GM18519 (cell line): ENCODE data around the gene ANKRD24.
"Not testable (repeated sequence)": the region's sequence is repeated elsewhere in the genome, so short reads cannot be mapped to it uniquely, and the experiment has no call there.

Experiments
- ATAC-seq: cut with Tn5 transposase; IDR thresholded peaks from one replicate; pipeline ENCODE4 v1.9.1; 2021; ENCODE audit warnings: mild to moderate bottlenecking, moderate library complexity; ENCODE audit not compliant: unreplicated experiment, low FRiP score

Gene ANKRD24

DNA sequence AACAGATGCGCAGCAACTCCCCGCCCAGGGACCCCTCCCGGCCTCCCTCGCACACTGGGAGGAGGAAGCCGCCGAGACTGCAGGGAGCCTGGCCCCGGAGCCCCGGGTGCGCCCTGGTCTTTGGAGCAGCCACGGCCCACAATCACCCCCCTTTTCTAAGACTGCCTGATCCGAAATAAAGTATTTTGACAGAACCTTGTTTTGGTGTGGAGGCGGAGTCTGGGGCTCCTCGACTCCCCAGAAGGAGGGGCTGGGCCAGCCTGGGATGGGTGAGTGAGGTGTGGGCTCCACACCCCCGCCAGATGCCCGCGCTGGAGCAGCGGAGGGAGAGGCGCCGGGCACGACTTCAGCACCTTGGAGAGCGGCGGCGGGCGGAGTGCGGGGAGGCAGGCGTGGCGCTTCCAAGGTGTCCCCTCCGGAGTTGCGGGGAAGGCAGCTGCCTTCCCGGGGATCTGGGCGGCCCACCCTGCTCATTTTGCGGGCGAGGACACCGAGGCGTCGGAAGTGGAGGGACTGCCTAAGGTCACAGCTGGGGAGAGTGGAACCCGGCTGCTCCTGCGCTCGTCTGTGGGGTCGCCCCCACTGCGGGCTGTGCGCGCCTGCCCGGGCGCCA lies 9.5 kb upstream of the ANKRD24 start:
- ATAC-seq: no peak

DNA sequence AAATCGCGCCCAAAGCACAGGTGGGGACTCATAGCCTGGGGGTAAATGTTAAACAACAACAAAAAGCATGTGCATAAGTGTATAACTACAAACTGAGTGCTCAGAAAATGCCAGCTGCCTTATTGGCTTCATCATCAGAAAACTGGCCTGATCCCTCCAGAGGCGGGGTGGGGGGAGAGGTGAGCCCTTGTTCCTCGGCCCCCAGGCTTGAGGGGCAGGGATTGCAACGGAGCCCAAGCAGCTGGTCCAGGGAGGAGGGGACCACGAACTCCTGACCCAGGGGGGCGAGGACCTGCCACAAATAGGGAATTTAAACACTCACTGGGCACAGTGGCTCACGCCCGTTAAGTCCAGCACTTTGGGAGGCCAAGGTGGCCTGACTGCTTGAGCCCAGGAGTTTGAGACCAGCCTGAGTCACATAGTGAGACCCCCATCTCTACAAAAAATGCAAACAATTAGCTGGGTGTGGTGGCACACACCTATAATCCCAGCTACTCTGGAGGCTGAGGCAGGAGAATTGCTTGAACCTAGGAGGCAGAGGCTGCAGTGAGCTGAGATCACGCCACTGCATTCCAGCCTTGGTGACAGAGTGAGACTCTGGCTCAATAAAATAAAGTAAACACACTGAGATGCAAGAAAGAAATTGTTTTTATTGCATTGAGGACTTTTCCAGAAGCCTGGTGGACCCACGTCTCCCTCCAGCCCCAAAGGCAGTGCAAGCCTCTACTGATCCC lies 8.8 kb upstream of the ANKRD24 start:
- ATAC-seq: no peak

DNA sequence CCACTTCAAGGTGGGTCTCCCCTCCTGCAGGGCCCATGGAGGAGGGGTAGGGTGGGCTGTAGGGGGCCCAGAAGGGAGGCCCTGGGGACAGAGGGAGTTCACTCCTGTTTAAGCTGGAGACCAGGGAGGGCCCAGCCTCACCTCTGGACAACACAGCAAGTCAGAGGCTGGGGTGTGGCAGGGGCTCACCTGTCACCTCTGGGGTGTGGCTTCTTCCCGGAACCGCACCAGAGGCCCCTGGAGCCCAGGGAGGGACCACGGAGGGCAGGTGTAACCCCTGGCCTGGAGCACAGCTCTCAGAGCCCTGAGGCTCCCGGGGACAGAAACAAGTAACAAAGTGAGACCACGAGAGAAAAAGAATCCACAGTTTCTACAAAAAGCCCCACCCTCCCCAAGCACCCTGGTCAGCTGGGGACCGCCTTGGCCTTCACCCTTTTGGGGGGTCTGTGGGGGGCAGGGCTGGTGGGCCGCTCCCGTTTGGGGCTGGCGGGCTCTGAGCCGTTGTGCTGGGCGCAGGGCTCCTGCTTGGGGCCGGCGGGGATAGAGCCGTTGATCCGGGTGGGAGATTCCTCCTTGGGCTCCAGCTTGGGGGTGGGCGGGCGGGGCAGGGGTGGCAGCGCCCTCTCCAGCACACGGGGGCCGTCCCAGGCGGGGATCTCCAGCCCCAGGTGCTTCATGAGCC lies 8.1 kb upstream of the ANKRD24 start:
- no peak for ATAC-seq

DNA sequence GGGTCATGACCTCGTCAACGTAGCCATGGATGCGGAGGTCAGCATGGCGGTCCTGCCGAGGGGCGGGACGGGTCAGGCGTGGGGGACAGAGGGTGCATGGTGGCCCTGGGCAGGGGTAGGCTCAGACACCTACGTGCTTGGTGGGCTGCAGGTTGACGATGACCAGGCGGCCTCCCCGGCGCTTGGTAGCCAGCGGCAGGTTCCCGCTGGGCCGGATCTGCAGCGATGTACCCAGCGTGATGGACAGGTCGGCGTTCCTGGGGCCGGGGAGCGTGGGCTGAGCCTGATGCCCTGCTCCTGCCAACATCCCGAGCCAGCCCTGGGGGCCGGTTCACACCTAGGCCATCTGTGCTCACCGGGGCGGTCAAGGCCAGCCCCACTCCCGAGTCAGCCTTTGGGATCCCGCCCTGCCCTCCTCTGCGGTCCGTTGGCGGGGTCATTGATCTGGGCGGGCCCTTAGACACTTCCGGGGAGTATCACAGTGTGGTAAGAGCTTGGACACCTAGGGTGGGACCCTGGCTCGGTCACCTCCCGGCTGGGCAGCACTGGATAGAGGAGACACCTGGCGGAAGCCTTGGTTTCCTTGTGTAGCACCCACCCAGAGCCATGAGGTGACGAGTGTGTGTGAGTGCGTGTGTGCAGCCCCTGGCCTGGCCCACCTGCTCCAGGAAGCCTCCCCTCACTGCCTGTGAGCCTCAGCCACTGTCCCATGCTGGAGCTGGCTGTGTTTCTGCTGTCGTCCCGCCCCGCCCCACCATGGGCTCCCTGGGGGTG lies 7.4 kb upstream of the ANKRD24 start:
- no peak for ATAC-seq

DNA sequence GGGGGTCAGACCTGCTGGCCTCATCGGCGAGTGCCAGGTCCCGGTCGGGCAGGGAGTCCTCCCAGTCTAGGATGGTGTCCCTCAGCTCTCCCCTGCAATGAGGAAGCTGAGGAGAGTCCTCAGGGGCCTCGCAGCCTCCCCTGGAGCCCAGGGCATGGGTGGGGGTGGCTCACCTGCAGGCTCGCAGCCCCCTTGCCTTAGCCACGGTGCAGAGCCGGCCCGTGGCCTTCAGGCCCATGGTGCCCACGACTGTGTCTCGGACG lies 6.9 kb upstream of the ANKRD24 start:
- no peak for ATAC-seq

DNA sequence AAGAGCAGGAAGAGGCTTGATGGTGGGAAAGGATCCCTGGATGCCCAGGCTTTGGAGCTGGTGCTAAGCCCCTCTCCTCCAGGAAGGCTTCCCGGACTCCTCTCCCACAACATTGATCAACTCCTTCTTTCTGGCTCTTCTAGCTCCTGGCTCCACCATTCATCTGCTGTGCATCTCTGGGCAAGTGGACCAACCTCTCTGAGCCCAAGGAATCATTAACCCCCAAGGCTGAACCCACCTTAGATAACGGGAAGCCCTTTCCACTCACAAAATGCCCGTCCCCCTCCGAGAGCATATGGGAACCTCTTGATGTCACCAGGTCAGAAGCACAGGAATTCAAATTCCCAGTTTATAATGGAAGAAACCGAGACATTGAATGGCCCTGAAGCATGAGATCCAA lies 5.3 kb upstream of the ANKRD24 start:
- ATAC-seq: no peak

DNA sequence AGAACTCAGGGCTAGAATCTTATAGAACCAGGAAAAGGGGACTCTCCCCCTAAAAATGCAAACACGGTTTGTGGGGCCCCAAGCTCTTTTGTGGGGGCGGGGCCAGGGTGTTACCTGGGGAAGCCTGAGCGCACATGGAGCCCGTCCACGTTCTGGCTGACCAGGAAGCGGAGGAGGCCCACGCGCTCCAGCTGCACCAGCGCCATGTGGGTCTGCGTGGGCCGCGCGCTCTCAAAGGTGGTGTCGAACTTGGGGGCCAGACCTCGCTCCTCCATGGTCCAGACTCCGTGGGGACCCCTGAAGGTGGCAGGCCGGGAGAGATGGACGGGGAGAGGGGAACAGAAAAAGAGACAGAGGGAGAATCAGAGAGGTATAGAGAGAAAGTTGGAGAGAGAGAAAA lies 3.5 kb upstream of the ANKRD24 start:
- no peak for ATAC-seq

DNA sequence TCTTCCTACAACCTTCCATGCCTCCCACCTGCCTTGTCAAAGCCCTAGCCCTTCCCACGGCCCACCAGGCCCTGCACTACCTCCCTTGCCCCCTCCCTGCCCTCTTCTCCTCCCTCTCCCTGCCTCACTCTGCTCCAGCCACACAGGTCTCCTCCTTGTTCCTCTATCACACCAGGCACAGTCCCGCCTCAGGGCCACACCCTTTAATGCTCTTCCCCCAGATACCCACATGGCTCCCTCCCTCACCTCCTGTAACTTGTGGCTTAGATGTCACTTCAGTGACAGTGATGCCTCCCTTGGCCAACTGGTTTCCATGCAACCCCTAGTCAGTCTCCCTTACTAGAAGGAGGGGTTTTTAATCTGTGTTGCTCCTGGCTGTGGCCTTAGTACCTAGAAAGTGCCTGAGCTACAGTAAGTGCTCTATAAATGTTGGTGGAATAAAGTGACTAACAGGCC lies 1.4 kb upstream of the ANKRD24 start:
- ATAC-seq: no peak

DNA sequence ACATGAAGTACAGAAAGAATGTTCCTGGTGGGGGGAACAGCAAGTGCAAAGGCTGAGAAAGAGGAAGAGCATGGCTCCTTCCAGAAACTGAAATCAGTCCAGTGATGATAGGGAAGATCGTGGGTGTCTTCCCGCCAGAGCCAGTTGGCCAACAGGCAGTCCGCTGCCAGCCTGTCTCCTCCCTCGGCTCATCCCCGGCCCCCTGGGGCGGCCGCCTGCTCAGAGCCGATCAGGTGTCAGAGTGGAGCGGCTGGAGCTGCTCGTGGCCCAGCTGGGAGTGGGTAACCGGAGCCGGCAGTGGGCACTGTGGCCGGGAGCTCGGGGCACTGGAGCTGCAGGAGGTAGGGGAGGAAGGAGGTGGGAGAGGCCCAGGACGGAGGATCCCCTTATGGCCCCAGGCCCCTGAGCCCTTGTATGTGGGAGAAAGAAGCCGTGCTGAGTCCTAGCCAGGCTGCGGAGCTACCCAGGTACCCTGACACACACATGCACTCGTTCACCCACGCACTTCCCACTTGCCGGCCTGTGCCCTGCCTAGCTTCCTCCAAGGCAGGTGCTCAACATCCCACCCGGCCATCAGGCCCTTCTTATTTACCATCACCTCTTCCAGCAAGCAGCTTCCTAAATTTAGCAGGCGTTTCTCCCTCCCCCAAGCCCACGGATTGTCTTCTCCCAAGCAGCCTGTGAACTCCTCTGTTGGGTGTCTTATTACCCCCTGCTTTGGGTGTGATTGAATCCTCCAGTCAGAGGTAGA lies 1.7 kb downstream of the ANKRD24 start:
- no peak for ATAC-seq

DNA sequence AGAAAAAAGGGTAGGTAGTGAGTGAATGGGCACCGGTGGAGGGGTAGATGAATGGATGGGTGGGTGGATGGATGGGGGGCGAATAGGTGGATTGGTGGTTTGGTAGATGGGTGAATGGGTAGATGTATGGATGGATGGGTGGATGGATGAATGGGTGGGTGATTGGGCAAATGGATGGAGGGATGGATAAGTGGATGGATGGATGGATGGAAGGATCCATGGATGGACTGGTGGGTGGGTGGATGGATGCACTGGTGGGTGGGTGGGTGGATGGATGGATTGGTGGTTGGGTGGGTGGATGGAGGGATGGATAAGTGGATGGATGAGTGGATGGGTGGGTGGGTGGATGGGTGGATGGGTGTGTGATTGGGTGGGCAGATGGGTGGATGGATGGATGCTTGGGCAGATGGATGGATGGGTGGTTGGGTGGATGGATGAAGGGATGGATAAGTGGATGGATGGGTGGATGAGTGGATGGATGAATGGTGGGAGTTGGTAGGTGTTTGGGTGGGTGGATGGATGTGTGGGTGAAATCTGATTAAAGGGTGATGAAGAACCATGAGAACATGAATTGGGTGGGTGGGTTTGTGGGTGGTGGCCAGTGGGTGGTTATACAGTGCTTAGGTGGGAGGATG lies 2.3 kb downstream of the ANKRD24 start:
- no peak for ATAC-seq

DNA sequence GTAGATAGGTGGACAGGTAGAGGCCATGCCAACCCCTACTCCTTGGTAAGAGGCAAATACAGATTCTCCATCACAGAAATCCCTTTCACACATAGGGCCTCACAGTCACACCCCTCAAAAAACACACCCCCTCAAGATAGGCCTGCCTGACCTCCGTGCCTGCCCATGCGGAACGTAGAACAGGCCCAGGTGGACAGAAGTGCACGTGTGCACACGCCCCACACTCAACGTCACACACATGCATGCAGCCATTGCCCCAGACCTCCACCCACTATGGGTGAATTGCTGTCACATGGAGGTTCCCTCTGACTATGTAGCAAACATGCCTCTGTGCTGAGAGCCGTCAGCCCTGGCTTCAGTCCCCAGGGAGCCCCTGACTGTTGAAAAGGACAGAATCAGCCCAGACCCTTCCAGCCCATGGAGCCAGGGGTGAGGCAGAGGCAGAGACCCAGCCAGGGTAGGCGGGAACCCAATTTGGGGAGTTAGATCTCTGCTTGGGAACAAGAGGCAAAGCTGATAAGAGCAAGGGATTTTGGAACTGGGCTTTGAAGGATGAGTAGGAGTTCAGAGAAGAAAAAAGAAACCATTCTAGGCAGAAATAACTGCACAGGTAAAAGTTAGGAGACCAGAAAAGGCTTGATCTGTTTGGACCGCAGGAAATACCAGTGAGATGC lies 3.1 kb downstream of the ANKRD24 start:
- ATAC-seq: no peak

DNA sequence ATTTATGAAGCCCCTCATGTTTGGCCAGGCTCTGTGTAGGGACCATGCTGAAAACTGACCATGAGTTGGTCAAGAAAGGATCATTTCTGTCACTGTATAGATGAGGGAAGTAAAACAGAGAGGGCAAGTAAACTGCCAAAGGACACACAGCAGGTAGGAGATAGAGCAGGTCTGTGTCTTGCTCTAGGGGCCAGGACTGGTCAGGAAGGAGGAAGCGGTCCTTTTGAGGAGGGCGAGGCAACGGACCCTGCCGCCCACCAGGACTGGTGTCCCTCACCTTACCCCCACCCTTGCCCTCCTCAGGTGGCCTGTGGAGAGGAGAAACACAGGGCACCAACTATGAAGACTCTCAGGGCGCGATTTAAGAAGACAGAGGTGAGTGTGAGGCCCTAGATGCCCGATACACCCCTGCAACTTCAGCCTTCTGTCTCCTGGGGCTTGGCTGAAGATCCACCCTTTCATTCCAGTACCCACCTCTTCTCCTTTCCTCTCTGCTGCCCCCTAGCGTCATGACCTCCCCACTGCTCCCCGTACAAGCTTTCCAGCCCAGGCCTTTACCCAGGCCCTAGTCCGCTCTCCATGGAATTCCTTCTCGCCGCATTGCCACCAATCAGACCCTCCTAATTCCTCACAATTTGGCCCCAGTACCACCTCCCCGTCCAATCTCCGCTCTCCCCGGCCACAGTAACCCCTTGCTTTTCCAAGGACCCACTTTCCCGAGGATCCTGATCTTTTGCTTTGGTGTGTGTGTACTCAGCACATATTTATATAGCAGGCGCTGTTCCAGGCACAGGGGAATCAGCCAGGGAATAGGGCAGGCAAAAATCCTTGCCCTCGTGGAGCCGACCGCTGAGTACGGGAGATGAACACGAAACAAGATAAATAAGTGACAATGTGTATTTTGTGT lies 3.9 kb downstream of the ANKRD24 start:
- ATAC-seq: no peak

DNA sequence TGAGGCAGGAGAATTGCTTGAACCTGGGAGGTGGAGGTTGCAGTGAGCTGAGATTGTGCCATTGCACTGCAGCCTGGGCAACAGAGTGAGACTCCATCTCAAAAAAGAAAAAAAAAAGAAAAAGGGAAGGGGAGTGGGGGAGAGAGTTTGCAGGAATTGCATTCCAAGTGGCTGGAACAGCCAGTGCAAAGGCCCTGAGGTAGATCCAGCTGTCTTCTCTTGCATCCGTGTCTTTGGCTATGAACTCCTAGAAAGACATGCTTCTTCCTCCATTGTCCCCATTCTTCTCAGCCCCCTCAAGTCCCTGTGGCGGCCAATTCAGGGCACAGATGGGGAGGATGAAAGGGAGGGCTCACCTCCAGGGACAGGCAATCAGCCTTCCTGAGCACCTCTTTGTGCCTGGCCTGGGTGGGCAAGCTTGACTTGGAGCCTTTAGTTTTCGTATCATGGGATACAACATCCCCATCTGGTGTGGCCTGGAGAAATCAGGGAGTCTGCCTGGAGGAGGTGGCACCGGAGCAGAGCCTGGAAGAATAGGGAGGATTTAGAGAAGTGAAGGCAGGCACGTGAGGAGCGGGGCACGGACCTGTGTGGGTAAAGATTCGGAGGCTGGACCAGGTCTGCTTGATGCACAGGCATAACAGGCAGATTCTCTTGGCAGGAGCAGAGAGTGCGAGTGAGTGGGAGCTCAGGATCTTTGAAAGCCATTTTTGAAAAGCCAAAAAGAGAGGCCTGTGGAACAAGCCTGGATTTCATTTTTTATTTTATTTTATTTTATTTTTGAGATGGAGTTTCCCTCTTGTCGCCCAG lies 5.0 kb downstream of the ANKRD24 start:
- ATAC-seq: no peak

DNA sequence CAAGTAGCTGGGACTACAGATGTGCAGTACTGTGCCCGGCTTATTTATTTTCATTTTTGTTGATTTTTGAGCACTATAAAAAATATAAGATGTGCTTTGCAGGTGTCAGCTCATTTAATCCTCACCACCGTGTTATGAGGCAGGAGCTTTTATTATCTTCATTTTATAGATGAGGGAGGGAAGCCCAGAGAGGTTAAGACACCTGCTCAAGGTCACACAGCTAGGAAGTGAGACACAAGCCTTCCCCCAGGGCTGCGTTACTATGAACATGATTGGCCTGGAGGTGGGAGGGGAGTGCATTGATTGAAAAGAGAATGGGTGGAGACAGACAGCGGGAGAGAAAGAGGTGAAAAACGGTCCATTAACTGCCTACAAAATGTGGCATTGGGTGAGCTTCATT lies 7.2 kb downstream of the ANKRD24 start:
- ATAC-seq: no peak

DNA sequence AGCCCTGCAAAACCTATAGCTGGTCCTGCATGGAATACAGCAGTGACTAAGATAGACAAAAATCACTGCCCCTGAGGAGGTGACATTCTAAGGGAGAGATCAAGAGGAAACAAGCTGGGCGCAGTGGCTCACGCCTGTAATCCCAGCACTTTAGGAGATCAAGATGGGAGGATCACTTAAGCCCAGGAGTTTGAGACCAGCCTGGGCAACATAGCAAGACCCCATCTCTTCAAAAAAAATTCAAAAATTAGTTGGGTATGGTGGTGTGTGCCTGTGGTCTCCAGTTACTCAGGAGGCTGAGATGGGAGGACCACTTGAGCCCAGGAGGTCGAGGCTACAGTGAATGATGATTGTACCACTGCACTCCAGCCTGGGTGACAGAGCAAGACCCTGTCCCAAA lies 10.0 kb downstream of the ANKRD24 start:
- not testable (repeated sequence) for ATAC-seq

DNA sequence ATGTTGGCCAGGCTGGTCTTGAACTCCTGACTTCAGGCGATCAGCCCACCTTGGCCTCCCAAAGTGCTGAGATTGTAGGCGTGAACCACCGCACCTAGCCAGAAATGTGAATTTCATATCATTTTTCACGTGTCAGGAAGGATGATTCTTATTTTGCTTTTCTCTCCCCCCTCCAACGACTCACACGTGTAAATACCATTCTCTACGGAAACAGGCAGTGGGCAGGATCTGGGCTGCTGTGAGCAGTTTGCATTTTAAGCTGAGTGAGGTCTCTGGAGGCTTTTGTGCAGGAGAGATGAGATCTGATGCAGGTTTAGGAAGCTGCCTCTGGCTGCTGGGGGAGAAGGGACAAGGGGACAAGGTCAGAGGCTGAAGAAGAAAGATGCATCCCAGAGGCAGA lies 11.9 kb downstream of the ANKRD24 start:
- ATAC-seq: no peak

DNA sequence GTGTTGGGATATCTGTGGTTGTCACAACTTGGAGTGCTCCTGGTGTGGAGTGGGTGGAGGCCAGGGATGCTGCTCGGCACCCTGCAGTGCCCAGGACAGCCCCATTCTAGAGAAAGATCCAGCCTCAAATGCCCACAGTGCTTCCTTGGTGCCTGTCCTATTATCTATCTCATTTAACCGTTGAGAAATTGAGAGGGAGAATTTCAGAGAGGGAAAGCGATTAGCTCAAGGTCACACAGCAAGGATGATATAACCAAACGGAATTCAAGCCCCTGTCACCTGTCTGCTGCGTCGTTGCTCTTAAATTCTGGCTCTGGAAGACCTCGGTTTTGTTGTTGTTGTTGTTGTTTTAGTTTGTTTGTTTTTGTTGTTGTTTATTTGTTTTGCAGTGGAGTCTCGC lies 13.5 kb downstream of the ANKRD24 start:
- ATAC-seq: no peak
